Suprapubic skin (tissue), 3 donors: ENCODE measurements around the gene LUC7L2.

Experiments used
- POLR2A ChIP-seq, 2 donors: fragments of 450-650 bp; IDR thresholded peaks; one replicate each; pipeline ENCODE4 v1.6.1; 2017; ENCODE audit warnings: antibody characterized with exemption in 2 of 2, mild to moderate bottlenecking in 2 of 2, moderate library complexity in 2 of 2
- TF ChIP-seq, protein P1 (sequence below), 2 donors: fragments of 200-600 bp in 1 of 2; fragments of 450-650 bp in 1 of 2; sonication (generic) in 1 of 2; IDR thresholded peaks; one replicate each; pipeline ENCODE4 v1.5.1; 2016 to 2019; ENCODE audit warnings: antibody characterized with exemption in 2 of 2, mild to moderate bottlenecking in 1 of 2, moderate library complexity in 1 of 2

DNA sequence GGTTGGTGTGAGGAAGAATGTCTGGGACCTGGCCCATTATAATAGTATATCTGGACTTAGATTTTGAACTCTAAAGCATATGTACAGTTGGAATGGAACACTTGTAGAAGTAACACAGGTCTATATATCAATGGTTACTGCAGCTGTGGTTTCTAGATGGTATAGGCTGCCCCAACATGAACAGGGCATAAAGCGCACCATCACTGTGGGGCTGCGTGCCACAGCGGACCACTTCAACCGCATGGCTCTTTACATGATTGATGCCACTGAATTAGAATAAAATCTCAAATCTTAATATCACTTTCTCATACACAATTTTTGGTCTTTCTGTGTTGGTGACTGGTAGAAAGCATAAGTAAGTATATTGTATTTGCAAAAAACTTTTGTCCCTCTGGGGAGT is 64.3 kb downstream of the LUC7L2 start:
- TF ChIP-seq POLR2A (IDR thresholded peaks at IDR 0.05), result no peak
- TF ChIP-seq, protein P1, sequence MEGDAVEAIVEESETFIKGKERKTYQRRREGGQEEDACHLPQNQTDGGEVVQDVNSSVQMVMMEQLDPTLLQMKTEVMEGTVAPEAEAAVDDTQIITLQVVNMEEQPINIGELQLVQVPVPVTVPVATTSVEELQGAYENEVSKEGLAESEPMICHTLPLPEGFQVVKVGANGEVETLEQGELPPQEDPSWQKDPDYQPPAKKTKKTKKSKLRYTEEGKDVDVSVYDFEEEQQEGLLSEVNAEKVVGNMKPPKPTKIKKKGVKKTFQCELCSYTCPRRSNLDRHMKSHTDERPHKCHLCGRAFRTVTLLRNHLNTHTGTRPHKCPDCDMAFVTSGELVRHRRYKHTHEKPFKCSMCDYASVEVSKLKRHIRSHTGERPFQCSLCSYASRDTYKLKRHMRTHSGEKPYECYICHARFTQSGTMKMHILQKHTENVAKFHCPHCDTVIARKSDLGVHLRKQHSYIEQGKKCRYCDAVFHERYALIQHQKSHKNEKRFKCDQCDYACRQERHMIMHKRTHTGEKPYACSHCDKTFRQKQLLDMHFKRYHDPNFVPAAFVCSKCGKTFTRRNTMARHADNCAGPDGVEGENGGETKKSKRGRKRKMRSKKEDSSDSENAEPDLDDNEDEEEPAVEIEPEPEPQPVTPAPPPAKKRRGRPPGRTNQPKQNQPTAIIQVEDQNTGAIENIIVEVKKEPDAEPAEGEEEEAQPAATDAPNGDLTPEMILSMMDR (IDR thresholded peaks at IDR 0.05), result no peak
